ENCODE results near the gene RPRD1A.

DNA sequence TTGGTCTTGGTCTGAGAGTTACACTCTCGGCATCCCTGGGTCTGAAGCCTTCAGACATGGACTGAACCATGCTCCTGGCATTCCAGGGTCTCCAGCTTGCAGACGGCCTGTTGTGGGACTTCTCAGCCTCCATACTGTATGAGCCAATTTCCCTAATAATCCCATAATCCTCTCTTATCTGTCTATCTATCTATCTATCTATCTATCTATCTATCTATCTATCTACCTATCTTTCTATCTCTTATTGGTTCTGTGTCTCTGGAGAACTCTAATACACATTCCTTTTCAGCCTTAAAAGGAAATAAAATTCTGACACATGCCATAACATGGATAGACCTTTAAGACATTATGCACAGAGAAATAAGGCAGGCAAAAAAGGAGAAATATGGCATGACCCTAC lies 37.4 kb upstream of the RPRD1A start:
- TF ChIP-seq, protein P1, sequence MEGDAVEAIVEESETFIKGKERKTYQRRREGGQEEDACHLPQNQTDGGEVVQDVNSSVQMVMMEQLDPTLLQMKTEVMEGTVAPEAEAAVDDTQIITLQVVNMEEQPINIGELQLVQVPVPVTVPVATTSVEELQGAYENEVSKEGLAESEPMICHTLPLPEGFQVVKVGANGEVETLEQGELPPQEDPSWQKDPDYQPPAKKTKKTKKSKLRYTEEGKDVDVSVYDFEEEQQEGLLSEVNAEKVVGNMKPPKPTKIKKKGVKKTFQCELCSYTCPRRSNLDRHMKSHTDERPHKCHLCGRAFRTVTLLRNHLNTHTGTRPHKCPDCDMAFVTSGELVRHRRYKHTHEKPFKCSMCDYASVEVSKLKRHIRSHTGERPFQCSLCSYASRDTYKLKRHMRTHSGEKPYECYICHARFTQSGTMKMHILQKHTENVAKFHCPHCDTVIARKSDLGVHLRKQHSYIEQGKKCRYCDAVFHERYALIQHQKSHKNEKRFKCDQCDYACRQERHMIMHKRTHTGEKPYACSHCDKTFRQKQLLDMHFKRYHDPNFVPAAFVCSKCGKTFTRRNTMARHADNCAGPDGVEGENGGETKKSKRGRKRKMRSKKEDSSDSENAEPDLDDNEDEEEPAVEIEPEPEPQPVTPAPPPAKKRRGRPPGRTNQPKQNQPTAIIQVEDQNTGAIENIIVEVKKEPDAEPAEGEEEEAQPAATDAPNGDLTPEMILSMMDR (IDR thresholded peaks at IDR 0.05; ENCODE audit: low read depth, low read length, missing input control), result no peak
- TF ChIP-seq TAF1 (conservative IDR thresholded peaks at IDR 0.05) (no peak), NR2F2 (IDR thresholded peaks at IDR 0.05) (no peak), RAD21 (IDR thresholded peaks at IDR 0.05) (no peak)
- TF ChIP-seq, protein P2, sequence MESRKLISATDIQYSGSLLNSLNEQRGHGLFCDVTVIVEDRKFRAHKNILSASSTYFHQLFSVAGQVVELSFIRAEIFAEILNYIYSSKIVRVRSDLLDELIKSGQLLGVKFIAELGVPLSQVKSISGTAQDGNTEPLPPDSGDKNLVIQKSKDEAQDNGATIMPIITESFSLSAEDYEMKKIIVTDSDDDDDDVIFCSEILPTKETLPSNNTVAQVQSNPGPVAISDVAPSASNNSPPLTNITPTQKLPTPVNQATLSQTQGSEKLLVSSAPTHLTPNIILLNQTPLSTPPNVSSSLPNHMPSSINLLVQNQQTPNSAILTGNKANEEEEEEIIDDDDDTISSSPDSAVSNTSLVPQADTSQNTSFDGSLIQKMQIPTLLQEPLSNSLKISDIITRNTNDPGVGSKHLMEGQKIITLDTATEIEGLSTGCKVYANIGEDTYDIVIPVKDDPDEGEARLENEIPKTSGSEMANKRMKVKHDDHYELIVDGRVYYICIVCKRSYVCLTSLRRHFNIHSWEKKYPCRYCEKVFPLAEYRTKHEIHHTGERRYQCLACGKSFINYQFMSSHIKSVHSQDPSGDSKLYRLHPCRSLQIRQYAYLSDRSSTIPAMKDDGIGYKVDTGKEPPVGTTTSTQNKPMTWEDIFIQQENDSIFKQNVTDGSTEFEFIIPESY (IDR thresholded peaks at IDR 0.05), result no peak
- TF ChIP-seq, protein P3, sequence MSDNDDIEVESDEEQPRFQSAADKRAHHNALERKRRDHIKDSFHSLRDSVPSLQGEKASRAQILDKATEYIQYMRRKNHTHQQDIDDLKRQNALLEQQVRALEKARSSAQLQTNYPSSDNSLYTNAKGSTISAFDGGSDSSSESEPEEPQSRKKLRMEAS (IDR thresholded peaks at IDR 0.05), result no peak

All from liver (tissue), 3 donors.